ENCODE measurements around the gene TMEM91.

TMEM91 gene

DNA sequence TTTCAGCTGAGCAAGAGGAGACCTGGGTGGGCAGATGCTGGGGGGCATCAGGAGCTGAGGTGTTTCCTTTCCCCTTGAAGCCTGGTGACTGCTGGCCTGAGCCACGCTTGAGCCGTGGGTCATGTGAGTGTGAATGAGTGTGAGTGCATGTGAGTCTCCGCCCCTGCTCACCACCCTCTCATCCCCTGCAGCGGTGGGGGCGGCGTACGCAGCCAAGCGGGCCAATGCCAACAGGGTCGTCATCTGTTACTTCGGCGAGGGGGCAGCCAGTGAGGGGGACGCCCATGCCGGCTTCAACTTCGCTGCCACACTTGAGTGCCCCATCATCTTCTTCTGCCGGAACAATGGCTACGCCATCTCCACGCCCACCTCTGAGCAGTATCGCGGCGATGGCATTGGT, 45.6 kb downstream of the TMEM91 start:
- TF ChIP-seq EZH2 (IDR thresholded peaks at IDR 0.05; ENCODE audit: borderline replicate concordance, low read length) = no peak
- TF ChIP-seq CTCF (IDR thresholded peaks at IDR 0.05; ENCODE audit: low read length) = no peak
- Histone ChIP-seq H3K27me3 (ENCODE audit: insufficient read depth, low read length) (no peaks in the 10 kb centered on the region), H3K79me2 (ENCODE audit: insufficient read depth, low read length) (no peaks in the 10 kb centered on the region), H2AFZ (ENCODE audit: low read length) (no peak overlapping the region), H3K4me1 (ENCODE audit: insufficient read depth, low read length, severe bottlenecking) (no peaks in the 10 kb centered on the region), H3K9me2 (ENCODE audit: low read depth, low read length) (no peaks in the 10 kb centered on the region), H3K9me3 (ENCODE audit: low read length) (no peaks in the 10 kb centered on the region), H3K4me2 (ENCODE audit: low read length) (no peak overlapping the region), H3K4me3 (ENCODE audit: low read depth, low read length, poor library complexity, severe bottlenecking) (no peak overlapping the region), H3K27ac (ENCODE audit: low read depth, low read length, poor library complexity, severe bottlenecking) (no peak overlapping the region), H4K20me1 (ENCODE audit: insufficient read depth, low read length) (no peaks in the 10 kb centered on the region), H3K36me3 (ENCODE audit: insufficient read depth, low read length) (peaks cover 64% of the 10 kb centered on the region), H3F3A (ENCODE audit: insufficient read depth, low read length) (no peaks in the 10 kb centered on the region), H3K9ac (ENCODE audit: low read length) (no peak overlapping the region)

DNA sequence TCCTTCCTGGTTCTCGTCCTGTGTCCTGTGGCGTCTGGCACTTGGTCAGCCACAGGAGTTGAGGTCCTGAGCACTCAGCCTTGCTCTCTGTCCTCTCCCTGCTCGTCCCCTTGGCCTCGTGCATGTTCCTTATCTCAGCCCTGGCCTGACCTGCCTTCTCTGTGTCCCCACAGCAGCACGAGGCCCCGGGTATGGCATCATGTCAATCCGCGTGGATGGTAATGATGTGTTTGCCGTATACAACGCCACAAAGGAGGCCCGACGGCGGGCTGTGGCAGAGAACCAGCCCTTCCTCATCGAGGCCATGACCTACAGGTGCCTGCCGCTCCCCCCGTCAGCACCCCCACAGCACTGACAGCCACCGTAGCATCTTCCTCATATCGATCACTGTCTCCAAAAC, 46.1 kb downstream of the TMEM91 start:
- TF ChIP-seq CTCF (IDR thresholded peaks at IDR 0.05; ENCODE audit: low read length) (no peak), EZH2 (IDR thresholded peaks at IDR 0.05; ENCODE audit: borderline replicate concordance, low read length) (no peak)
- Histone ChIP-seq H2AFZ (ENCODE audit: low read length) (no peak overlapping the region), H3F3A (ENCODE audit: insufficient read depth, low read length) (no peaks in the 10 kb centered on the region), H3K79me2 (ENCODE audit: insufficient read depth, low read length) (no peaks in the 10 kb centered on the region), H3K9ac (ENCODE audit: low read length) (no peak overlapping the region), H3K9me3 (ENCODE audit: low read length) (no peaks in the 10 kb centered on the region), H3K4me2 (ENCODE audit: low read length) (no peak overlapping the region), H3K27ac (ENCODE audit: low read depth, low read length, poor library complexity, severe bottlenecking) (no peak overlapping the region), H3K9me2 (ENCODE audit: low read depth, low read length) (no peaks in the 10 kb centered on the region), H3K4me3 (ENCODE audit: low read depth, low read length, poor library complexity, severe bottlenecking) (no peak overlapping the region), H3K4me1 (ENCODE audit: insufficient read depth, low read length, severe bottlenecking) (no peaks in the 10 kb centered on the region), H3K36me3 (ENCODE audit: insufficient read depth, low read length) (peaks cover 59% of the 10 kb centered on the region), H3K27me3 (ENCODE audit: insufficient read depth, low read length) (no peaks in the 10 kb centered on the region), H4K20me1 (ENCODE audit: insufficient read depth, low read length) (no peaks in the 10 kb centered on the region)

DNA sequence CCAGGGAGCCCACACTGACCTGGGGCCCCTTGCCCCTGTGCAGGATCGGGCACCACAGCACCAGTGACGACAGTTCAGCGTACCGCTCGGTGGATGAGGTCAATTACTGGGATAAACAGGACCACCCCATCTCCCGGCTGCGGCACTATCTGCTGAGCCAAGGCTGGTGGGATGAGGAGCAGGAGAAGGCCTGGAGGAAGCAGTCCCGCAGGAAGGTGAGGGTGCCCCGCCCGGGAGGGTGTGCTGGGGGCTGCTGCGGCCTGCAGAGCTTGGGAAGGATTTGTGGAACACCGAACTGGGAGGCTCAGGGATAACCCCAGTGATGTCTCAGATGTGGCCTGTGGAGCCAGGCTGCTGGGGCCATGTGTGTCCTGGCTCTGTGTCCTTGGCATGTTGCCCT, 46.6 kb downstream of the TMEM91 start:
- Histone ChIP-seq H3K4me3 (ENCODE audit: low read depth, low read length, poor library complexity, severe bottlenecking) (no peak overlapping the region), H3K36me3 (ENCODE audit: insufficient read depth, low read length) (peaks cover 59% of the 10 kb centered on the region)
- TF ChIP-seq CTCF (IDR thresholded peaks at IDR 0.05; ENCODE audit: low read length) (no peak), EZH2 (IDR thresholded peaks at IDR 0.05; ENCODE audit: borderline replicate concordance, low read length) (no peak)

More for the DNA sequence above, 46.6 kb downstream of the TMEM91 start:
- H3F3A ChIP-seq (ENCODE audit: insufficient read depth, low read length) = no peaks in the 10 kb centered on the region
- no peak overlapping the region for H3K4me2 ChIP-seq (ENCODE audit: low read length)
- H2AFZ ChIP-seq (ENCODE audit: low read length) = no peak overlapping the region
- H3K9me2 ChIP-seq (ENCODE audit: low read depth, low read length) = no peaks in the 10 kb centered on the region
- H3K79me2 ChIP-seq (ENCODE audit: insufficient read depth, low read length) = no peaks in the 10 kb centered on the region
- no peak overlapping the region for H3K9ac ChIP-seq (ENCODE audit: low read length)
- no peaks in the 10 kb centered on the region for H4K20me1 ChIP-seq (ENCODE audit: insufficient read depth, low read length)
- H3K9me3 ChIP-seq (ENCODE audit: low read length) = no peaks in the 10 kb centered on the region
- no peak overlapping the region for H3K27ac ChIP-seq (ENCODE audit: low read depth, low read length, poor library complexity, severe bottlenecking)
- H3K4me1 ChIP-seq (ENCODE audit: insufficient read depth, low read length, severe bottlenecking) = no peaks in the 10 kb centered on the region
- H3K27me3 ChIP-seq (ENCODE audit: insufficient read depth, low read length) = no peaks in the 10 kb centered on the region

Measured in OCI-LY1 (cell line).